HepG2 (cell line): Measurements from ENCODE around the gene DPYSL3. TPM values are rescaled to one million over a fixed set of nuclear protein-coding genes. Genes with fewer than 3 reads are reported as not detected.

Source experiments
- ATAC-seq: fragments of 200-7000 bp; cut with Tn5 transposase; 3 replicates; pipeline ENCODE4 v1.9.1; 2020; ENCODE audit warnings: mild to moderate bottlenecking, moderate library complexity
- BruUV-seq: library from RNA; stranded (reverse); fragments of 400-500 nt; replicated peaks from 2 replicates; lab custom pipeline; 2021; lab: Mats Ljungman, UMichigan
- CTCF ChIA-PET: fragments of 300-600 bp; formaldehyde crosslinking; extraction: SDS; loops from one replicate; lab custom pipeline; 2021; ENCODE audit warnings: low total read pairs, inconsistent platforms, low intra/inter-chr PET ratio; lab: Yijun Ruan, JAX
- POLR2A ChIA-PET: fragments of 350-600 bp; sonication (Branson Sonifier 250); formaldehyde crosslinking; loops from one replicate; lab custom pipeline; 2020; ENCODE audit warnings: antibody characterized with exemption, inconsistent platforms; lab: Yijun Ruan, JAX
- DNase-seq: peaks from one replicate; pipeline ENCODE4 v3.0.0-alpha.2; 2015; ENCODE audit warnings: low spot score
- FAIRE-seq: peaks from 3 replicates; lab custom pipeline; 2011; peaks lifted over from hg19 to GRCh38; lab: Jason Lieb, UNC
- H2AFZ ChIP-seq: one replicate; pipeline ENCODE4 v1.6.1; 2011; ENCODE audit warnings: low read length, inconsistent platforms
- H3K27ac ChIP-seq: fragments of 300-600 bp; 3 replicates; pipeline ENCODE4 v1.8.0; 2011; ENCODE audit warnings: mixed run types, mild to moderate bottlenecking, mixed read lengths, low read length, inconsistent platforms; ENCODE audit not compliant: insufficient read depth; ENCODE audit errors: extremely low read length
- H3K27me3 ChIP-seq, 2 experiments: fragments of 200-600 bp in 1 of 2; 2 replicates in 1 of 2; 3 replicates in 1 of 2; pipeline versions ENCODE4 v1.6.0 to v1.8.0; 2011; ENCODE audit warnings: low read length in 2 of 2, mild to moderate bottlenecking in 2 of 2, moderate library complexity in 2 of 2, inconsistent platforms in 1 of 2; ENCODE audit not compliant: insufficient read depth in 2 of 2, control insufficient read depth in 1 of 2
- H3K36me3 ChIP-seq, 2 experiments: fragments of 200-600 bp in 1 of 2; replicated peaks in 1 of 2; 2 replicates in 1 of 2; 3 replicates in 1 of 2; pipeline versions ENCODE4 v1.5.1 to v1.8.0; 2011; ENCODE audit warnings: low read length in 2 of 2, inconsistent platforms in 1 of 2; ENCODE audit not compliant: insufficient read depth in 2 of 2, control insufficient read depth in 1 of 2
- H3K4me1 ChIP-seq: 2 replicates; pipeline ENCODE4 v1.5.1; 2012; ENCODE audit warnings: low read length, inconsistent platforms; ENCODE audit not compliant: insufficient read depth
- H3K4me2 ChIP-seq: 2 replicates; pipeline ENCODE4 v1.6.0; 2011; ENCODE audit warnings: low read depth, low read length, inconsistent platforms
- H3K4me3 ChIP-seq, 3 experiments: fragments of 200-600 bp in 1 of 3; sonication (generic), shearing (Covaris generic) in 1 of 3; replicated peaks in 1 of 3; 2 replicates each; pipeline ENCODE4 v1.5.1; 2011 to 2016; ENCODE audit warnings: low read length in 3 of 3, inconsistent platforms in 2 of 3, low read depth in 2 of 3, mild to moderate bottlenecking in 2 of 3, control low read depth in 1 of 3, mixed read lengths in 1 of 3; ENCODE audit not compliant: insufficient read depth in 1 of 3
- H3K79me2 ChIP-seq: one replicate; pipeline ENCODE4 v1.6.1; 2011; ENCODE audit warnings: low read length, inconsistent platforms; ENCODE audit not compliant: insufficient read depth
- H3K9ac ChIP-seq: 2 replicates; pipeline ENCODE4 v1.6.0; 2011; ENCODE audit warnings: mild to moderate bottlenecking, low read depth, low read length, inconsistent platforms; ENCODE audit not compliant: insufficient read depth
- H3K9me3 ChIP-seq: 2 replicates; pipeline ENCODE4 v1.5.1; 2012; ENCODE audit warnings: mild to moderate bottlenecking, low read length
- H4K20me1 ChIP-seq: 2 replicates; pipeline ENCODE4 v1.6.0; 2011; ENCODE audit warnings: inconsistent platforms, mild to moderate bottlenecking, low read length, moderate library complexity; ENCODE audit not compliant: insufficient read depth
- JUN ChIP-seq: sonication (generic); formaldehyde crosslinking; IDR thresholded peaks from 2 replicates; pipeline ENCODE4 v1.4.0; 2020; ENCODE audit warnings: mild to moderate bottlenecking, missing genetic modification reagents
- KLF9 ChIP-seq: IDR thresholded peaks from 2 replicates; pipeline ENCODE4 v1.6.1; 2016; ENCODE audit warnings: low read depth
- MED13 ChIP-seq: sonication (generic); formaldehyde crosslinking; IDR thresholded peaks from 2 replicates; pipeline ENCODE4 v1.5.0; 2020; ENCODE audit warnings: missing genetic modification reagents
- MEF2D ChIP-seq: sonication (generic); formaldehyde crosslinking; IDR thresholded peaks from 2 replicates; pipeline ENCODE4 v1.5.1; 2020; ENCODE audit warnings: mild to moderate bottlenecking, missing genetic modification reagents
- MIXL1 ChIP-seq: IDR thresholded peaks from 2 replicates; pipeline ENCODE4 v1.6.1; 2016
- MXI1 ChIP-seq: IDR thresholded peaks from 3 replicates; pipeline ENCODE4 v1.6.1; 2012; ENCODE audit warnings: low read depth, low read length, inconsistent platforms, borderline replicate concordance
- MYPOP ChIP-seq: sonication (generic); formaldehyde crosslinking; IDR thresholded peaks from 2 replicates; pipeline ENCODE4 v1.8.1; 2023; ENCODE audit warnings: mild to moderate bottlenecking, moderate library complexity, missing genetic modification reagents
- RFX5 ChIP-seq: IDR thresholded peaks from 2 replicates; pipeline ENCODE4 v1.6.1; 2011; ENCODE audit warnings: low read depth, low read length, improper control_type of control experiment
- SRY ChIP-seq: sonication (generic); formaldehyde crosslinking; IDR thresholded peaks from 2 replicates; pipeline ENCODE4 v1.8.0; 2022; ENCODE audit warnings: mild to moderate bottlenecking, missing genetic modification reagents
- THAP9 ChIP-seq: sonication (generic); formaldehyde crosslinking; IDR thresholded peaks from 2 replicates; pipeline ENCODE4; 2020; ENCODE audit warnings: missing genetic modification reagents, mild to moderate bottlenecking, borderline replicate concordance
- ZNF205 ChIP-seq: IDR thresholded peaks from 2 replicates; pipeline ENCODE4 v1.6.1; 2018; ENCODE audit warnings: missing biosample characterization, missing genetic modification reagents
- ZNF350 ChIP-seq: sonication (generic); formaldehyde crosslinking; IDR thresholded peaks from 2 replicates; pipeline ENCODE4 v1.4.0; 2020; ENCODE audit warnings: mild to moderate bottlenecking, low read depth, missing genetic modification reagents, borderline replicate concordance
- ZNF598 ChIP-seq: sonication (generic); formaldehyde crosslinking; IDR thresholded peaks from 2 replicates; pipeline ENCODE4 v1.5.1; 2020; ENCODE audit warnings: mild to moderate bottlenecking, missing genetic modification reagents, borderline replicate concordance
- WGBS: methylation state at CpG from one replicate; pipeline ENCODE4 v1.1.6; 2017; ENCODE audit warnings: low lambda C conversion rate; 5-methylcytosine and 5-hydroxymethylcytosine counted together
- in situ Hi-C: cut with HindIII; loops from 2 replicates; pipeline ENCODE4 v1.10.0; 2017; ENCODE audit warnings: low pct_unique_long_range_greater_than_20kb; ENCODE audit not compliant: extremely low pct_ligation_motif_present
- intact Hi-C: fragments of 100-400 bp; cut with micrococcal nuclease; formaldehyde crosslinking; loops from one replicate; pipeline ENCODE4 v1.10.0; 2022; ENCODE audit not compliant: unreplicated experiment
- polyA plus RNA-seq, 8 experiments: library from polyadenylated mRNA; depleted of rRNA in 3 of 8; stranded (reverse) in 7 of 8; unstranded in 1 of 8; fragments of >200 nt; fragmentation: Illumina TruSeq in 4 of 8; extraction: Trizol in 4 of 8; gene quantifications; 2 replicates each; pipeline versions ENCODE4 v1.2.1 to v1.2.3, GENCODE V29; 2011 to 2016; ENCODE audit warnings: low read depth in 4 of 8, missing spikeins in 1 of 8, mixed read lengths in 1 of 8; ENCODE audit not compliant: insufficient read depth in 1 of 8
- total RNA-seq, 5 experiments: library from RNA; depleted of rRNA; stranded (reverse); fragments of >200 nt; fragmentation: Illumina TruSeq; extraction: Trizol; gene quantifications; 2 replicates each; pipeline ENCODE4 v1.2.3, GENCODE V29; 2016; ENCODE audit warnings: low read depth in 1 of 5
- TF ChIP-seq, protein P1 (sequence below): sonication (generic); formaldehyde crosslinking; IDR thresholded peaks from 2 replicates; pipeline ENCODE4 v1.4.0; 2020; ENCODE audit warnings: missing genetic modification reagents, mild to moderate bottlenecking, borderline replicate concordance

The DPYSL3 gene
- total and polyA plus RNA-seq, 2 of the 13 experiments (the other 11 are each of a cell fraction or from before 2014, with no cell fraction given), result 0.08 to 0.15 TPM

GRCh38 chr5:147441191-147441695, 68.6 kb downstream of the DPYSL3 start:
- intact Hi-C loops, result no loop called here
- no peak for TF ChIP-seq ZNF350
- TF ChIP-seq MED13, result no peak
- no peak for TF ChIP-seq SRY
- TF ChIP-seq MYPOP (CRISPR knock-in tag), result no peak
- TF ChIP-seq, all 625 proteins: peak for 0
- Histone ChIP-seq H2AFZ (no peak overlapping the region), H3K4me1 (no peaks in the 10 kb centered on the region), H4K20me1 (no peaks in the 10 kb centered on the region), H3K27ac (no peak overlapping the region), H3K4me3 (no peak overlapping the region), H3K9ac (no peak overlapping the region), H3K4me2 (no peak overlapping the region), H3K36me3 (no peaks in the 10 kb centered on the region), H3K27me3 (no peaks in the 10 kb centered on the region), H3K79me2 (no peaks in the 10 kb centered on the region), H3K9me3 (no peaks in the 10 kb centered on the region)
- 14% methylated on average over 3 of the region's 3 CpGs for WGBS
- DNase-seq (no peak), FAIRE-seq (no peak), ATAC-seq (no peak)
- POLR2A ChIA-PET, result no interaction called here
- CTCF ChIA-PET, result no interaction called here
- no TSS peak for BruUV-seq
- in situ Hi-C loops, result no loop called here

DNA sequence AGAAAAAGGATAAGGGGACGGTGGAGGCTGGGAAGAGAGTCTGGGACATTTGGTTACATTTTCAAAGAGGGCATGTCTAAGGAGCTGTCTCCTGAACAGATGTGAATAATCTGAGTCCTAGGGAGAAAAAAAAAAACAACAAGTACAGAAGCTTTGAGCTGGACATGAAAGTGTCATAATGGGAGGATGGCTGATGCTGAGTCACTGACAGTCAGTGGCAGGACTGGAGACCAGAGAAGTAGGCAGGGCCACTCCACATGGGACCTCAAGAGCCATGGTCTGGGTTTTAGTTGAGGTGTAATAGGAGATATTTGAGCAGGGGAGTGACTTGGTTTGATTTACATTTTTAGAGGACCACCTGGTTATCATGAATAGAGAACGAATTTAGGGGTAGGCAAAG, 70.6 kb downstream of the DPYSL3 start:
- Histone ChIP-seq H4K20me1 (no peaks in the 10 kb centered on the region), H3K36me3 (no peaks in the 10 kb centered on the region), H3K27ac (no peak overlapping the region), H3K79me2 (no peaks in the 10 kb centered on the region), H3K4me1 (no peaks in the 10 kb centered on the region), H3K9me3 (no peaks in the 10 kb centered on the region), H3K4me2 (no peak overlapping the region), H2AFZ (no peak overlapping the region), H3K27me3 (no peaks in the 10 kb centered on the region), H3K9ac (no peak overlapping the region), H3K4me3 (no peak overlapping the region)
- DNase-seq (no peak), FAIRE-seq (no peak), ATAC-seq (no peak)
- ChIA-PET CTCF (no interaction called here), POLR2A (no interaction called here)
- BruUV-seq, result no TSS peak
- WGBS, result 45% methylated on average over 2 of the region's 2 CpGs
- intact Hi-C loops (no loop called here), in situ Hi-C loops (no loop called here)
- TF ChIP-seq, protein P1, sequence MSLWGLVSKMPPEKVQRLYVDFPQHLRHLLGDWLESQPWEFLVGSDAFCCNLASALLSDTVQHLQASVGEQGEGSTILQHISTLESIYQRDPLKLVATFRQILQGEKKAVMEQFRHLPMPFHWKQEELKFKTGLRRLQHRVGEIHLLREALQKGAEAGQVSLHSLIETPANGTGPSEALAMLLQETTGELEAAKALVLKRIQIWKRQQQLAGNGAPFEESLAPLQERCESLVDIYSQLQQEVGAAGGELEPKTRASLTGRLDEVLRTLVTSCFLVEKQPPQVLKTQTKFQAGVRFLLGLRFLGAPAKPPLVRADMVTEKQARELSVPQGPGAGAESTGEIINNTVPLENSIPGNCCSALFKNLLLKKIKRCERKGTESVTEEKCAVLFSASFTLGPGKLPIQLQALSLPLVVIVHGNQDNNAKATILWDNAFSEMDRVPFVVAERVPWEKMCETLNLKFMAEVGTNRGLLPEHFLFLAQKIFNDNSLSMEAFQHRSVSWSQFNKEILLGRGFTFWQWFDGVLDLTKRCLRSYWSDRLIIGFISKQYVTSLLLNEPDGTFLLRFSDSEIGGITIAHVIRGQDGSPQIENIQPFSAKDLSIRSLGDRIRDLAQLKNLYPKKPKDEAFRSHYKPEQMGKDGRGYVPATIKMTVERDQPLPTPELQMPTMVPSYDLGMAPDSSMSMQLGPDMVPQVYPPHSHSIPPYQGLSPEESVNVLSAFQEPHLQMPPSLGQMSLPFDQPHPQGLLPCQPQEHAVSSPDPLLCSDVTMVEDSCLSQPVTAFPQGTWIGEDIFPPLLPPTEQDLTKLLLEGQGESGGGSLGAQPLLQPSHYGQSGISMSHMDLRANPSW (CRISPR knock-in tag), result no peak
- TF ChIP-seq MXI1 (no peak), THAP9 (CRISPR knock-in tag) (no peak), ZNF205 (CRISPR knock-in tag) (no peak), MIXL1 (CRISPR knock-in tag) (no peak), JUN (CRISPR knock-in tag) (no peak), ZNF598 (CRISPR knock-in tag) (no peak), KLF9 (CRISPR knock-in tag) (no peak), MEF2D (CRISPR knock-in tag) (no peak), RFX5 (no peak)
